Measurements from ENCODE around the gene TTLL3.
A peak's percentile ranks its signal among the peaks of the same experiment; 100 is the strongest.
"Not testable (repeated sequence)": the region's sequence is repeated elsewhere in the genome, so short reads cannot be mapped to it uniquely, and the experiment has no call there.

Gene TTLL3, protein sequence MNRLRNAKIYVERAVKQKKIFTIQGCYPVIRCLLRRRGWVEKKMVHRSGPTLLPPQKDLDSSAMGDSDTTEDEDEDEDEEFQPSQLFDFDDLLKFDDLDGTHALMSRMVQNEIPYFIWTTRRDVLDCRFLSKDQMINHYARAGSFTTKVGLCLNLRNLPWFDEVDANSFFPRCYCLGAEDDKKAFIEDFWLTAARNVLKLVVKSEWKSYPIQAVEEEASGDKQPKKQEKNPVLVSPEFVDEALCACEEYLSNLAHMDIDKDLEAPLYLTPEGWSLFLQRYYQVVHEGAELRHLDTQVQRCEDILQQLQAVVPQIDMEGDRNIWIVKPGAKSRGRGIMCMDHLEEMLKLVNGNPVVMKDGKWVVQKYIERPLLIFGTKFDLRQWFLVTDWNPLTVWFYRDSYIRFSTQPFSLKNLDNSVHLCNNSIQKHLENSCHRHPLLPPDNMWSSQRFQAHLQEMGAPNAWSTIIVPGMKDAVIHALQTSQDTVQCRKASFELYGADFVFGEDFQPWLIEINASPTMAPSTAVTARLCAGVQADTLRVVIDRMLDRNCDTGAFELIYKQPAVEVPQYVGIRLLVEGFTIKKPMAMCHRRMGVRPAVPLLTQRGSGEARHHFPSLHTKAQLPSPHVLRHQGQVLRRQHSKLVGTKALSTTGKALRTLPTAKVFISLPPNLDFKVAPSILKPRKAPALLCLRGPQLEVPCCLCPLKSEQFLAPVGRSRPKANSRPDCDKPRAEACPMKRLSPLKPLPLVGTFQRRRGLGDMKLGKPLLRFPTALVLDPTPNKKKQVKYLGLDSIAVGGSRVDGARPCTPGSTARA

DNA sequence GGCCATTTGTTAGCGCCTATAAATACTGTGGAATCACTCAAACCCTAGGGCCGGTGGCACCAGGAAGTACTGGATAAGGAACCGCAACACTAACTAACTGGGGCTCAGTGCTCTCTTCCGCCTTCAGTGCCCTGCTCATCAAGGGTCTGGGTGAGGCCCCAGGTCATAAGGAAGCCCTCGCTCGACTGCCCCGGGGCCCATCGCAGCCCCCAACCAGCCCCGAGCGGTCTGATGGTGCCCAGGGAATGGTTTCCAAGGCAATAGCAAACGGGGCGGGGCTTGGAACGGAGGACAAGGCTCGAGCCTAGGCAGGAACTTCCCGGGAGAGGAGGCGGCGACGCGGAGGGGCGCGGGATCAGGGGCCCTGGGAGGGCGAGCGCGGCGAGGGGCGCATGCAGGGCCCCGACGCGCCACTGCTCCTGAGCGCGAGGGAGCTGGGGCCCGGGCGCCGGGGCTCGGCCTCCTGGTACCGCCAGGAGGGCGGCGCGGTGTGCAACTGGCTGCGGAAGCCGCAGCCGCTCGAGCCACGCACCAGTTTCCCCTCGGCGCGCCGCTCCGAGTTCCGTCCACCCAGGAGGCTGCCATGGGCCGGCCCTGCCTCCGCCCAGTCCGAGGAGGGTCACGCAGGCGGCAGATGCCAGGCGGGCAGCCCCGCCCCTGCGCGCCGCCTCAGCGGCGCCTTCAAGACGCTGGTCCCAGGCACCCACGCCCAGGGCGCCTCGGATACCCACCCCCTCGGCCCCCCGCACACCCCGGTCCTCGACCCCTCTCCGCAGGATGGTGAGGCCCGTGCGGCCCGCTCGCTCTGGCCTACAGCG, at the start of gene TTLL3:
Gene TTLL3, plus strand, starts transcription at position 648 of the 818 bp plus-strand sequence. CDS start 400 bp downstream, outside the sequence.
- DNase-seq, result peak in 3 of 4 experiments; percentile 19 to 29 (median 29)

DNA sequence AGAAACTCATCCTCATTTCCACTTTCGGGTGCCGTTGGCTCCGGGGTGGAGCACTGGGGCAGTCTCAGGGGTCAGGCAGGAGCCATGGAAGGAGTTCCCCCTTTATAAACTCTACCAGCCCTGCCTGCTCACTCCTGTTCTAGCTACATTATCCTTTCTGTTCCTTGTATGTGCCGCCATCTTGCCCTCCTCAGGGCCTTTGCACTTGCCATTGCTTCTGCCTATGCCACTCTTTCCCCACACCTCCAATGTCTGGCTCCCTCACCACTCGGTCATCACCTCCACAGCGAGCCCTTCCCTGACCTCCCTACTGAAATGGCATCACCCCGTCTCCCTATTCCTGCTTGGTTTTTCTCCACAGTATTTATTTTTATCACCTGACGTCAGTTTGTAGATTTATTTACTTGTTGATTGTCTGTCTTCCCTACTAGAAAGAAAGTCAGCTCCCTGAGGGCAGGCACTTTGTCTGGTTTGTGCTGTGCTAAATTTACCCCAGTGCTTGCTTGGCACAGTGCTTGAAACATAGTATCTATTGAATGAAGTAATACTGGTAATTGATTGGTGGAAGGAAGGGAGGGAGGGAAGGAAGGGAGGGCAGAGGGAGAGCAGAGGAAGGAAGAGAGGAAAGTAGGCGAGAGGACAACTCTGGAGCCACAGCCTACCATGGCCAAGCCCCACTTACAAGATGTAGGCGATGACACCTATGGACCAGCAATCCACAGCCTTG, 49.1 kb upstream of the TTLL3 start:
- DNase-seq, result no peak

DNA sequence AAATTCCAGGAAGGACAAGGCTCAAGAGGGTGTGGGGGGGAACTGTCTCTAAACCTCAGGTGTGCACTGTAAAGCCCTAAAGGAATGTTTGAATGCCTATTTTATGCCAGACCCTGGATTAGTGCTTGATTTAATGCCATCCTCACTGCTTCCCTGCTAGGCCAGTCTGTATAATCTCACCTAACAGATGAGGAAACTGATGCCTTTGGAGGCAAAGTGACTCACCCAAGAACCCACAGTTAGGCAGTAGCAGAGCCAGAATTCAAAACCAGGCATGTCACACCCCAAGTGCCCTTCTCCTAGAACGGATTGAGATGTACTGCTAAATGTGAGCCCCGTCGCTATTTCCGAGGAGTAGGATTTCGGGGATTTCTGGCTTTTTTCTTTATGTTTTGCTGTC, 48.1 kb upstream of the TTLL3 start:
- no peak for DNase-seq

DNA sequence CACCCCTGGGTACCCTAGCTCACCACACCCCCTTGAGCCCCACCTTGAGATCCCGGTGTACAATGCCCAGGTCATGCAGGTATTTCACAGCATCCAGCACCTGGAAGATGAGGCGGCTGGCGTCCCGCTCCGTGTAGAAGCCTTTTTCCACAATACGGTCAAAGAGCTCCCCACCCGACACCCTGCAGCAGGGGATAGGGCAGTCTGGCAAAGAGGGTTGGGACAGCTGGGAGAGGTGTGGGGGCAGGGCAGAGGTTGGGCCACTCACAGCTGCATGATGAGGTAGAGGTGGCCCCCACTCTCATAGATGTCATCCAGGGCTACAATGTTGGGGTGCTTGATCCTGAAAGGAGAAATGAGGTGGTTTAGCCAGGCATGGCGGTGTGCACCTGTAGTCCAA, 47.2 kb upstream of the TTLL3 start:
- DNase-seq, result no peak

DNA sequence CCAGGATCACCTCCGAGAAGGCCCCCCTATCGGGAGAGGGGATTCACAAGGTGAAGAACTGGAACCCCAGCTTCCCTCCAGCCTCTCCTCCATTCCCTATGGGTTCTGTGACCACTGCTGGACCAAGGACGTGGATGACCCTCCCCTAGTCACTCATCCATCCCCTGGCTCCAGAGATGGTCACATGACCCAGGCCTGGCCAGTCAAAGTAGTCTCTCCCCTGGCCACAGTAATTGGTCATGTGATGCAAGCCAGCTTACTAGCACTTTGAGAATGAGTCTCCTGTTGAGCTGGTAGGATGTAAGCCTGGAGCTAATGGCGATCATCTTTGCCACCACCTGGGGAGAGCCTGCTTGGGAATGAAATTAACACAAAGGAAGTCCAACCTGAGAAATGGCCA, 44.2 kb upstream of the TTLL3 start:
- DNase-seq, result no peak

DNA sequence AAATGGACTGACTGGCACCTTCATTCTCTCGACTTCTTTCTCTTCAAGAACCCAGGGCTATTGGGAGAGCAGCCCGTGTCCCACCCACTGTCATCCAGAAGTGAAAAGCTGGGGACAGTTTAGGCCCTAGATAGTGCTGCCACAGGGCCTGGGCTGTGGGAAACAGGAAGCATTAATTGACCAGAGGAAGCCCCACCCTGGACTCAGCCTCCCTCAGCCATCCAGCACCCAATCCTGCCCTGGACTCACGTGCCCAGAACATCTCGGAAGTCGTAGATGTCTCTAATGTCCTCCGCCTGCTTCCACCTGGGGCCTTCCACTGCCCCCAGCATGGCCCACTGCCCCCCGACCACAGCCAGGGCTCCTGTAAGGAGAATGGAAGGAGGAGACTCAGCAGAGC, 42.6 kb upstream of the TTLL3 start:
- no peak for DNase-seq

DNA sequence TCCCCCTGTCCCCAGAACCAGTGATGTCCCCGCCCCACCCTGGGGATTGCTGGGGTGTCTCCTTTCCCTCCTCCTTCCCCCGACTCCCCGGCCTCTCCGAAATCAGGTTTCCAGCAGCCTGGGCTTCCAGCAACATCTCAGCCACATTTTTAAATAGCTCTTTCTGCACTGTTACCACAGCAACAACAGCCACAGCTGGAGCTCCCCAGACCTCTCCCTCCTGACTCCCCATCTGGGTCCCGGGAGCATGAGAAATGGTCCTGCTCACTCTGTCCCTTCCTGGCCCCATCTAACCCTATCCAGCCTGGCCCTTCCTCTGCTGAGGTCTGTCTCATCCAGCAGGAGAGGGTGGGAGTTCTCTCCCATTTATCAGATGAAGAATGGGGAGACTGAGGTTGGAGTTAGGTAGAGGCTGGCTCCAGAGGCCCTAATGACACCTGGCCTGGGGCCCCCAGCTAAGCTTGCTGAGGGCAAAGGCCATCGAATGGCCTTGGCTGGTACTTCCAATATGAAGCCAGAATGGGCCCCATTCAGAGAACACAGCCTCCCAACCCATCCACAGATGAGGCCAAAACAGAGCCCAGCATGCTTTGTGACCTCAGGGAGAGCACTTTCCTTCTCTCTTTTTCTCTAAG, 41.8 kb upstream of the TTLL3 start:
- no peak for DNase-seq

DNA sequence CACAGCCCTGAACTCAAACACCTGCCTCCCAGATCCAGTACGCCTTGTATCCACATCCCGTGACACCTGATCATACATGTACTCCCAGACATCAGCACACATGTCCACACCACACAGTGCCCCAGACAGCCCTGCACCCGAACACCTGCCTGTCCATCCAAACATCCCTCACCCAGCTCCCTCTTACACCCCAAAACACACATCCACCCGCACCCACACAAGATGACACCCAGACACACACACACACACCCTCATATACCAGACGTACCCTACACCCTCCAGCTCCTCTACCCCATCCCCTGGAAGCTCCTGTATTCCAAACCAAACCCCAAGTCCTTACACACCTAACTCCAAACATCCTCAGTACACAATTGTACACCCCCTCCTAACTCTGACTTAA, 41.0 kb upstream of the TTLL3 start:
- no peak for DNase-seq

DNA sequence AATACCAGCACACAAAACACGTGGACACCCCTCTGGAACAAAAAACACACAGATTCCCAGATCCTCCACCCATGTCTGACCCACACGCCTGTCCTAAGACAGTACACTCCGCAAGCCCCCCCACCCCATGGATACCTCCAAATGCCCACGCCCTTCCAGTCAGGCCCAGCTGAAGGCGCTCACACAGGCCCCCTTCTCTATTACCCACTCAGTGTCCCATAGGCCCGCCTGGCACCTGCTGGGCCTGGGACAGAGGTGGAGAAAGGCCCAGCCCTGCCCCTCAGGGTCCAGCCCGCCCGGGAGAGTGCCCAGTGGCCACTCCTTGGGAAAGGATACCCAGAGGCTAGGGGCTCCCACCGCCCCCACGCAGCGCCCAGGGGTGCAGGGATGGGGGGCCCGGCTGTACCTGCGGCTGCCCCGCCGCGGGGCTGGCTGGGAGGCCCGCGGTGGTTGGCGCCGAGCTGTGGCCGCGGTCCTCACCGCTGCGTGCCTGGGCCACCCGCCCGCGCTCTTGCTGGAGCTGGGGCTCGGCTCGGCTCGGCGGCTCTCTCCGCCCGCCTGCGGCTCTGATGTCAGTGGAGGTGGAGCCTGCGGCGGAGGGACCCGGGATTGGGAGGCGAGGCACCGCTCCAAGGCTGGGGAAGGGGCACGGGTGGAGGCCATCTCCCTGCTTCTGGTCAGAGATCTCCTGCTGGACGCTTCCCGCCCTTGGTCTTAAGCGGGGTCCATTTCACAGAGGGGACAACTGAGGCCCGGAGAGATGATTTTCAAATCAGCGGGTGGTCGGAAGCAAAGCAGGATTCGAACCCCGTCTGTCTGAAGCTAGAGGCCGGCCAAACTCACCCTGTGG, 40.4 kb upstream of the TTLL3 start, which contains the start of gene CAMK1:
Gene CAMK1, minus strand, starts transcription at position 522 of the 850 bp plus-strand sequence. CDS start 2,198 bp downstream, outside the sequence.
- peak; percentile 18 to 41 (median 22) for DNase-seq

DNA sequence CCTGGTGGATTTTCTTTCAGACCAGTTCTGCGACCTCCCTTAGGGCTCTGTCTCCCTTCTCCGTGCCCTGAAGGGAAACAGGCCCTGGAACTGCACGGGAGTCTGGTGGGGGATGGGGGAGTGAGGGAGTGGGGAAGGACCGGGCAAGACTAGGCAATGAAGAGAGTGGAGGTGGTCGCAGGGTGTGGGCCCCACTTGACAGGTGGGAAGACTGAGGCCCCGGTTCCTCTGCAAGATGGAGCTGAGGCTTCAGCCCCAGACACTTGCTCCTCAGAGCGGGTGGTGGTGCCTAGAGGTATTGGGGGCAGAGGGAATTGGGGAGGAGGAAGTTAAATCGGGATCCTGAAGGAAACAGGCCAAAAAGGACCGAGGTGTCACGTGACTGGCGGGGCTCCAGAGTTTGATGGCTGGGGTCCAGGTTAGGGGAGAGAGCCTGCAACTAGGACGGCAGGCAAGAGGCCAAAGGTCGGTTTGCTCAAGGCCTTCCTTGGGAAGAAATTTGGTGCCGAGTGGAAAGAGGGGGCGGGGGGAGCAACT, 39.7 kb upstream of the TTLL3 start:
- no peak for DNase-seq

DNA sequence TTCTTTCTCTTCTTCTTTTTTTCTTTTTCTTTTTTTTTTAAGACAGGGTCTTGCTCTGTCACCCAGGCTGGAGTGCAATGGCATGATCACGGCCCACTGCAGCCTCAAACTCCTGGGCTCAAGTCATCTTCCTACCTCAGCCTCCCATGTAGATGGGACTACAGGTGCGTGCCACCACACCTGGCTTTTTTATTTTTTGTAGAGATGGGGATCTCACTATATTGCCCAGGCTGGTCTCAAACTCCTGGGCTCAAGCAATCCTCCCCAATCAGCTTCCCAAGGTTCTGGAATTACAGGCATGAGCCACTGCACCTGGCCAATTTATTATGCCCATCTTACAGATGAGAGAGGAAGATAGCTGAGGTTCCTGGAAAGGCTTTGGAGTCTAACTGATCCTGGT, 39.1 kb upstream of the TTLL3 start:
- not testable (repeated sequence) for DNase-seq

DNA sequence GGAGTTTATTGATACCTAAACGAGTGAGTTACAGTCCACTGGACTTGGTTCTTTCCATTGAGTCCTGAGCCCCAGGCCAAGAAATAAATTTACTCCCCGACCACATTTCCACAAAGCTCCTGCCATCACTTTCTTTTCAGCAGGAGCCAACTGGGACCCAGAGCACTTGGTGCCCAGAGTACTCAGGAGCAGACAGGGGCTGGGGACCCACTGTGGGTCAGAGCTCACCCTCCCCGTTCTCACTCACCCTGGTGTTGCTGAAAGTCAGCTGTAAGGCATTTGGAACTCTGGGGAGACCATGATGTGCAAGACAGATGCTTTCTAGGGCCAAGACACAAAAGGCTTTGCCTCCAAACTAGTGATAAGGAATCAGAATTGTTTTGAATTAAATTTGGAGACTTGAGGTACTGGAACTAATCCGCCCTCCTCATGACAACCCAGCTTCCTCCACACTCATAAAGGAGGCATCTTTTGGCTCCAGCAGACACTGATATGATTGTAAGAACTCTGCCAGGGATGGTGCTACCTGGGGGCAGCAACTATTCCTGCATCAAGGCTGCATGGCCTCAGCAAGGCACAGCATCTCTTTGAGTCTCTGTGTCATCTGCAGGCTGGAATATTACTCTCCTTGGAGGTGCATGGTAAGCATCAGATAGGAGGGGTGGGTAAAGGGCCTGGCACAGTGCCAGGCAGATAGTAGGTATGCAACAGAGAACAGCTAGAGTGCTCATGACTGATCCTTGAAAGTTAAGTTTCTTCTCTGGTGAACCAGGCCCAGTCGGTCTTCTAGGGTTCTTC, 33.0 kb upstream of the TTLL3 start:
- no peak for DNase-seq

DNA sequence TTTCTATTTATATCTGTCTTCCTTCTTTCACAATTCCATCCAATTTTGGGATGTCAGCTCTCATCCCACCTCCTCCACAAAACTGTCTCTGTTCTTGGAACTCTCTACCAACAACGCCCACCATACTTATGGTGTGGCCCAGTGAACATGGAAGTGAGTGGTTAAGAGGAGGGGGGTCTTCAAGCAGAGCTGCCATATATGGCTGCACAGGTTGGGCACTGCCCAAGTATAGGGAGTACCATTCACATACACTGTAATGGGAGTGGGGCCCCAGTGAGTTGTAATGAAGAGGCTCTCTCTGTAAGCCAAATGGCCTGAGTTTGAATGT, 32.4 kb upstream of the TTLL3 start:
- no peak for DNase-seq

DNA sequence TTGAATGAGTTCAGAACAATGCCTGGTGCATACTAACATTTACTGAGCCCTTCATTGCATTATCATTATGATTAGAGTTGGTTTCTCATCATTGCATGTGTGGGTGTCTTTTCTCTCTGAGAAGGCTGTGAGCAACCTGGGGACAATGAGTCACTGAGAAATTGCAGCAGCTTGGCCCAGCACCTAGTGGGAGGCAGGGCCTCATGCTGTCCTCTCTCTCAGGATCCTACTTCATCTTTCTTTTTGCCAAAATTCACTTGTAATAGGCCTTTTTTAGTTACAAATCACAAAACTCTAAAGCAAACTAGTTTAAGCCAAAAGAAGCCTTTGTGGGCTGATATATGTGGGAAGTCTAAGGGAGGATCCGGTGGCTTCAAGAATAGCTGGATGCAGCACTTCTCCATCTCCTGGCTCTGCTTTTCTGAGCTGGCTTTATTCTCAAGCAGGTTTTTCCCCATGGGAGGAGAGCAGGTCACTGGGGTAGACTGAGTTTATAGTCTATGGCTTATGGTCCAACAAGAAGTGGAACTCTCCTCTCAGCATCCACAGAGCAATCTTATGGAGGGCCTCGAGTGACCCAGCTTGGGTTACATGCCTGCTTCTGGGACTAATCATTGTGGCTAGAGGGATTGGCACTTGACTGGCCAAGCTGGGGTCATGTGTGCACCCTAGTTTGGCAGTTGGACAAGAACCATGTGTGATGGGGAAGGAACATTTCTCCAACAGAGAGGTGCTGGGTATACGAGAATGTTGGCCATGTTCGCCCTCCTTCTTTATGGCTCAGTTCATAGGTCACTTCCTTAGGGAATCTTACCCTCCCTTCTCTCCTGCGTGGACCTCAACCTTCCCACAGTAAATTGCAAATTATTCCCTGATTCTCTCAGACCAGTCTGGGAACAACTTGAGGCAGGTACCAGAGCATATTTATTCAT, 31.7 kb upstream of the TTLL3 start:
- DNase-seq, result peak in 1 of 4 experiments; percentile 19

DNA sequence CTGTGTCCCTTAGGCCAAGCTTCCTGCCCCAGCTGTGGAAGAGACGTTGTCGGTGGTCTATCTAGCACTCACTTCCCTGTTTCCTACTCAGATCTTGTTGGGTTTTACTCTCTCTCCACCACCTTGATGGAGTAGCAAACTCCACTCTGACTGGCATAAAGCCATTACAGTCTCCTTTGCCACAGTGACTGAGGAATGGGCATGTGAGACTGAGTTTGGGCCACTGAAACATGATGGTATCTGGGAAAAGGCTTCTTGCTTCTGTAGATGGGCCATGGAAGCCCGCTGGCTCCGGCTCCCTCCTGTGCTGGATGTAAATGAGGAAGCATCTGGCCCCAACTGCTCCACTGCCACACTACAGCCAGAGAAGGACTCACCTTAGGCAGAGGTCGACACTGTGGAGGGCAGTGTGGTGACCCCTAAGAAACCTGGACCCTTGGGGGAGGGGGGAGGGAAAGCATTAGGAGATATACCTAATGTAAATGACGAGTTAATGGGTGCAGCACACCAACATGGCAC, 30.9 kb upstream of the TTLL3 start:
- DNase-seq, result no peak

DNA sequence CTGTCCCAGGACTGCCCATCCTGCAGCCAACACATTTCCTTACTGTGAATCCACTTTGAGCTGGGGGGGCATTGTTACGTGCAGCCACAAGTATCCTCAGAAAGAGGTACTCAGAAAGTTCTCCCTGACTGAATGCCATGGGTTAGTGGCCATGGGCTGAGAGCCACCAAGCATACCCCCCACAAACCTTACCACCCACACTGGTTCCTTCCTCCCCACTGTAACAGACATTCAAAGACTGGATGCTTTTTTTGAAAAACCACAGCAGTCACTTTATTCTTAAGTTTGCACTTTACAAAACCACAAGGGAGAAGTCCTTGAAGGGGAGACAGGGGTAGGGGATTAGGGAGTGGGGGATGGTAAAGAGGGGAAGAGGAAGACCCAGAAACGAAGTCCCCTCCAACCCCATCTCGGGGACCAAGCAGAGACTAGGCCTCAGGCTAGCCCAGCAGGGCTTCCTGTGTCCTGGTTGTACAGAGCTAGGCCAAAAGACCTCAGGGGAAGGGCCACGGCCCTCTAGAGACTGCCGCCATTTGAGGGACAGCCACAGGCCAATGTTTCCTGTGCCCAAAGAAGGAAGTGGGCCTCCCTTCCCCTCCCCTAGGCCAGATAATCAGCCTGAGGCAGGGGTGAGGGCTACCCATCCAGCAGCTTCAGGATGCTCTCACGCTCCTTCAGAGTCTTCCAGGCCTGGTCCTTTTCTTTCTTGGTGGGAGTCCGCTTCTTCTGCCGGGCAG, 30.2 kb upstream of the TTLL3 start:
- no peak for DNase-seq

DNA sequence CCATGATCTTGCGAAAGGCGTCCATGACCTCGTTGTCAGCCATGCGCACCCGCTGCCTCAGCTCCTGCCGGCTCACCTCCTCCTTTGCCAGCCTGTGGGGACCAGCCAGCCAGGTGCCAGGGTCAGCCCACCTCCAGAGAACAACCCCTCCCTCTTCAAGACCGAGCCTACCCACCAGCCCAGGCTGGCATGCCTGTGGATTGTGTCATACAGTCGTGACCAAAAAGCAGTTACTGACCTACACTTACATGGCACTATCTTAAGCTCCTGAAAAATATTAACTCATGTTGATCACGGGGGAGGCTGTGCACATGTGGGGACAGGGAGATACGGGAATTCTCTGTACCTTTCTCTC, 29.6 kb upstream of the TTLL3 start:
- DNase-seq, result no peak

DNA sequence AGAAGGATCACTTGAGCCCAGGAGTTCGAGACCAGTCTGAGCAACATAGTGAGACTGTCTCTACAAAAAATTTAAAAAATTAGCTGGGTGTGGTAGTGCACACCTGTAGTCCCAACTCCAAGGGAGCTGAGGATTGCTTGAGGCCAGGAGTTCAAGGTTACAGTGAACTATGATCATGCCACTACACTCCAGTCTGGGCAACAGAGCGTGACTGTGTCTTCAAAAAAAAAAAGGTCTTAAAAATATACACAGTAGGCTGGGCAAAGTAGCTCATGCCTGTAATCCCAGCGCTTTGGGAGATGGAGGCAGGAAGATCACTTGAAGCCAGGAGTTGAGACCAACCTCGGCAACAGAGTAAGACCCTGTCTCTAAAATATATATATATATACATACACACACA, 29.2 kb upstream of the TTLL3 start:
- no peak for DNase-seq

All from activated CD4-positive, CD25-positive, alpha-beta regulatory T cell (primary cell).